Chondrocyte (in vitro differentiated cells): ENCODE results near the gene MYL10. TPM values are rescaled to one million over a fixed set of nuclear protein-coding genes. Genes with fewer than 3 reads are reported as not detected.

Experiments used
- DNase-seq: peaks from one replicate; pipeline ENCODE4 v3.0.0; 2021; ENCODE audit warnings: mixed read lengths, low spot score
- H3K27ac Mint-ChIP-seq: one replicate; pipeline ENCODE4 v1.8.0; 2021; ENCODE audit warnings: mild to moderate bottlenecking, moderate library complexity, mixed read lengths; ENCODE audit not compliant: unreplicated experiment
- H3K27me3 Mint-ChIP-seq: 2 replicates; pipeline ENCODE4 v1.8.0; 2021; ENCODE audit warnings: low read depth, mixed read lengths
- H3K36me3 Mint-ChIP-seq: 2 replicates; pipeline ENCODE4 v1.8.0; 2021; ENCODE audit warnings: low read depth, mixed read lengths
- H3K4me1 Mint-ChIP-seq: 2 replicates; pipeline ENCODE4 v1.8.0; 2021; ENCODE audit warnings: low read depth, mild to moderate bottlenecking, mixed read lengths
- H3K4me3 Mint-ChIP-seq: one replicate; pipeline ENCODE4 v1.8.0; 2021; ENCODE audit warnings: mild to moderate bottlenecking, moderate library complexity, mixed read lengths; ENCODE audit not compliant: unreplicated experiment
- H3K9me3 Mint-ChIP-seq: 2 replicates; pipeline ENCODE4 v1.8.0; 2021; ENCODE audit warnings: low read depth, mixed read lengths
- long read RNA-seq: library from polyadenylated mRNA; stranded (forward); transcript quantifications from one replicate; pipeline ENCODE4 v2.0.0, GENCODE V29; 2021
- total RNA-seq: library from RNA; stranded (reverse); gene quantifications from 3 replicates; pipeline ENCODE4 v1.2.1, GENCODE V29; 2021
- TF ChIP-seq, protein P1 (sequence below): fragments of 200-600 bp; sonication (generic); IDR thresholded peaks from 2 replicates; pipeline ENCODE4 v1.5.0; 2021; ENCODE audit warnings: antibody characterized with exemption, mild to moderate bottlenecking, moderate library complexity

The MYL10 gene
- total RNA-seq: 3.4 to 5.1 TPM (median 4.7 TPM) in 3 replicates
- long read RNA-seq, partial matches to known transcripts: 0 of 3 reads
- long read RNA-seq, other reads (novel, unspliced or antisense): 3 of 3 reads

DNA sequence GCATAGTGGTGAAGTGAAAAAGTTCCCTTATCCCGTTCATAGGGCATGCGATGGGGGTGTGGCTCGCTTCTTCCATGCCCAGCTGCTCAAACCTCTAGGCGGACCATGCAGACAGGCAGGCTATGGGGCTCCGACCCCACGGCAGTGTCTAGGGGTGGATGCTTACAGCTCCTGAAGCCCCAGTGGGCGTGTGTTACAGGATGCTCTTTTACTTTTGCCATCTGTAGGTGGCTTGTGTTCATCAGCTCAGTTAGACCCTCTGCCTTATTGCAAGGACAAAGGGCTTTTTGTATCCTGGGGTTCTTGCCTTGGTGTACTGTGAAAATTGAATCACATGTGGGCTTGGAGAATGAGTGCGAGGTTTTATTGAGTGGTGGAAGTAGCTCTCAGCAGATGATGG is at the start of gene MYL10:
MYL10 (minus strand) TSS at position 126 of the 400 bp plus-strand sequence. CDS start 178 bp downstream, outside the sequence.
- Mint-ChIP-seq H3K9me3 (peaks cover 4% of the 10 kb centered on the region), H3K27me3 (no peaks in the 10 kb centered on the region), H3K27ac (no peak within 1 kb of the TSS), H3K36me3 (no peaks in the 10 kb centered on the region), H3K4me3 (no peak within 1 kb of the TSS), H3K4me1 (peaks cover 58% of the 10 kb centered on the region)
- DNase-seq: no peak
- TF ChIP-seq, protein P1, sequence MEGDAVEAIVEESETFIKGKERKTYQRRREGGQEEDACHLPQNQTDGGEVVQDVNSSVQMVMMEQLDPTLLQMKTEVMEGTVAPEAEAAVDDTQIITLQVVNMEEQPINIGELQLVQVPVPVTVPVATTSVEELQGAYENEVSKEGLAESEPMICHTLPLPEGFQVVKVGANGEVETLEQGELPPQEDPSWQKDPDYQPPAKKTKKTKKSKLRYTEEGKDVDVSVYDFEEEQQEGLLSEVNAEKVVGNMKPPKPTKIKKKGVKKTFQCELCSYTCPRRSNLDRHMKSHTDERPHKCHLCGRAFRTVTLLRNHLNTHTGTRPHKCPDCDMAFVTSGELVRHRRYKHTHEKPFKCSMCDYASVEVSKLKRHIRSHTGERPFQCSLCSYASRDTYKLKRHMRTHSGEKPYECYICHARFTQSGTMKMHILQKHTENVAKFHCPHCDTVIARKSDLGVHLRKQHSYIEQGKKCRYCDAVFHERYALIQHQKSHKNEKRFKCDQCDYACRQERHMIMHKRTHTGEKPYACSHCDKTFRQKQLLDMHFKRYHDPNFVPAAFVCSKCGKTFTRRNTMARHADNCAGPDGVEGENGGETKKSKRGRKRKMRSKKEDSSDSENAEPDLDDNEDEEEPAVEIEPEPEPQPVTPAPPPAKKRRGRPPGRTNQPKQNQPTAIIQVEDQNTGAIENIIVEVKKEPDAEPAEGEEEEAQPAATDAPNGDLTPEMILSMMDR: no peak

DNA sequence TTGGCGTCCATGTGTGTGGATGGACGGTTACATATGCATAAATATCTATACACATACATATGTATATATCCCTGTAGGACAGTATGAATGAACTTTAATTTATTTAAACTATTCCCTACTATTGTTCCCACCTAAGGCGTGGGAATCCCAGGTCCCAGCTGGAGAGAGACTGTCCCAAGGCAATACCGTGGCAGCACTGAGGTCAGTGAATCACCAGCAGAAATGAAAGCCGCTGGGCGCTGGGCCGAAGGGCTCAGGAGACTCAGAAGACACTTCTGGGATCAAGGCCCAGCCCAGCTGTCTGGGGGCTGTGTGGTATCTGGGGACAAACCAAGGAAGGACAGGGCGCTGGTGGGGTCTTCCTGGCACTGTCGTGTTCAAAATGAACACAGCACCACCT is 49.6 kb upstream of the MYL10 start:
- DNase-seq: no peak
- no peaks in the 10 kb centered on the region for H3K27me3 Mint-ChIP-seq
- H3K27ac Mint-ChIP-seq: peak overlapping the region; percentile 90
- no peaks in the 10 kb centered on the region for H3K36me3 Mint-ChIP-seq
- TF ChIP-seq, protein P1: no peak
- peaks cover 44% of the 10 kb centered on the region for H3K4me1 Mint-ChIP-seq
- H3K4me3 Mint-ChIP-seq: no peak overlapping the region
- H3K9me3 Mint-ChIP-seq: no peaks in the 10 kb centered on the region

- DNase-seq: no peak
- Mint-ChIP-seq H3K9me3 (peaks cover 4% of the 10 kb centered on the region), H3K27ac (peak overlapping the region; percentile 90), H3K27me3 (no peaks in the 10 kb centered on the region), H3K36me3 (no peaks in the 10 kb centered on the region), H3K4me1 (peaks cover 44% of the 10 kb centered on the region), H3K4me3 (no peak overlapping the region)
- TF ChIP-seq, protein P1: no peak
Observed at GRCh38 chr7:101677797-101678479, 48.8 kb upstream of the MYL10 start.

DNA sequence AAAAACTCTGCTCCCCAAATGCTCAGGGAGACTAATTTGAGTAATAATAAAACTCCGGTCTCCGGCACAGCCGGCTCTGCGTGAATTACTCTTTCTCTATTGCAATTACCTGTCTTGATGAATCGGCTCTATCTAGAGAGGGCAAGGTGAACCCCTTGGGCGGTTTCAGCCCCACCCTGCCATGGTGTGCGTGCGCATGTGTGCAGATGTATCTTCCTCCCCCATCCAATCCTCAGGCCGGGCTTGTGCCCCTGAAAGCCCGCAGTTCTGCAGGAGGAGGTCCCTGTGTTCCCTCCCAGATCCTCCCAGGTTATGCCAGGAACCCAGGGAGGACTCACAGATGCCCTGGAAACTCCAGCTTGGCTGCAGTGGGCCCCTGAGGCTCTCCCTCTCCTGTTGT is 48.3 kb upstream of the MYL10 start:
- Mint-ChIP-seq H3K27ac (peak overlapping the region; percentile 60), H3K4me3 (no peak overlapping the region), H3K9me3 (peaks cover 4% of the 10 kb centered on the region), H3K27me3 (no peaks in the 10 kb centered on the region), H3K4me1 (peaks cover 47% of the 10 kb centered on the region), H3K36me3 (no peaks in the 10 kb centered on the region)
- TF ChIP-seq, protein P1: no peak
- no peak for DNase-seq

DNA sequence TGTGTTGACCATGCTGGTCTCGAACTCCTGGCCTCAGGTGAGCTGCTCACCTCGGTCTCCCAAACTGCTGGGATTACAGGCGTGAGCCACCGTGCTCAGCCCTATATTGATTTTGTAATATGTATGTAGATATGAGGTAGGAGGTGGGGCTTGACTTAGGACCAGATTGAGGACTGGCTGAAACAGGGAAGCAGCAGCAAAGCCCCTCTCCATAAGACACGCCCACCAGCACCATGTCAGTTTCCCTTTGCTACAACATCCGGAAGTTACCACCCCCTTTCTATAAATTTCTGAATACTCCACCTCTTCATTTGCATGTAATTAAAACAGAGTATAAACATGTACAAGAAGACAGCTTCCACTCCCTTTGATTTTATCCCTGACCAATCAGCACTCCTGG is 47.9 kb upstream of the MYL10 start:
- TF ChIP-seq, protein P1: no peak
- Mint-ChIP-seq H3K27me3 (no peaks in the 10 kb centered on the region), H3K9me3 (peaks cover 4% of the 10 kb centered on the region), H3K4me1 (peaks cover 49% of the 10 kb centered on the region), H3K27ac (no peak overlapping the region), H3K36me3 (no peaks in the 10 kb centered on the region), H3K4me3 (no peak overlapping the region)
- DNase-seq: no peak
